WTC11 (cell line): ENCODE data around the gene KRTAP9-6. TPM values are rescaled to one million over a fixed set of nuclear protein-coding genes. Genes with fewer than 3 reads are reported as not detected.
"Not testable (repeated sequence)": the region's sequence is repeated elsewhere in the genome, so short reads cannot be mapped to it uniquely, and the experiment has no call there.

Experiments
- ATAC-seq: fragments of 200-7000 bp; cut with Tn5 transposase; 2 replicates; pipeline ENCODE4 v1.10.0; 2021; ENCODE audit warnings: mild to moderate bottlenecking, moderate library complexity
- CTCF ChIA-PET: fragments of 300-600 bp; sonication (Branson Sonifier 250); formaldehyde crosslinking; loops from one replicate; lab custom pipeline; 2021; ENCODE audit warnings: antibody characterized with exemption; lab: Charles Lee
- POLR2A ChIA-PET: fragments of 350-600 bp; sonication (Branson Sonifier 250); formaldehyde crosslinking; loops from one replicate; lab custom pipeline; 2021; ENCODE audit warnings: antibody characterized with exemption; lab: Charles Lee
- DNase-seq: peaks from one replicate; pipeline ENCODE4 v3.0.0; 2021; ENCODE audit warnings: low spot score
- H3K27ac Mint-ChIP-seq: 2 replicates; pipeline ENCODE4 v1.8.0; 2021; ENCODE audit warnings: mixed read lengths
- H3K27me3 Mint-ChIP-seq: 2 replicates; pipeline ENCODE4 v1.8.0; 2021; ENCODE audit warnings: low read depth, mild to moderate bottlenecking, moderate library complexity, mixed read lengths
- H3K36me3 Mint-ChIP-seq: 2 replicates; pipeline ENCODE4 v1.8.0; 2021; ENCODE audit warnings: mixed read lengths
- H3K4me1 Mint-ChIP-seq: 2 replicates; pipeline ENCODE4 v1.8.0; 2022; ENCODE audit warnings: mixed read lengths
- H3K4me3 Mint-ChIP-seq: 2 replicates; pipeline ENCODE4 v1.8.0; 2021; ENCODE audit warnings: mild to moderate bottlenecking, moderate library complexity, mixed read lengths
- H3K9me3 Mint-ChIP-seq: 2 replicates; pipeline ENCODE4 v1.8.0; 2021; ENCODE audit warnings: mixed read lengths
- ELF4 ChIP-seq: sonication (generic); formaldehyde crosslinking; IDR thresholded peaks from 2 replicates; pipeline ENCODE4 v1.8.1; 2022; ENCODE audit warnings: low read depth, mild to moderate bottlenecking, moderate library complexity, missing genetic modification reagents
- FOXJ3 ChIP-seq: sonication (generic); formaldehyde crosslinking; IDR thresholded peaks from 2 replicates; pipeline ENCODE4 v1.9.0; 2021; ENCODE audit warnings: missing genetic modification reagents, mild to moderate bottlenecking, borderline replicate concordance
- GRHL2 ChIP-seq: fragments of 250-450 bp; sonication (Bioruptor Pico); IDR thresholded peaks from 2 replicates; pipeline ENCODE4 v1.8.0; 2022; ENCODE audit warnings: mild to moderate bottlenecking, moderate library complexity; ENCODE audit not compliant: insufficient replicate concordance, severe bottlenecking
- JAZF1 ChIP-seq: fragments of 250-450 bp; sonication (Bioruptor Pico); IDR thresholded peaks from 2 replicates; pipeline ENCODE4 v1.9.0; 2021; ENCODE audit warnings: moderate library complexity, mild to moderate bottlenecking, inconsistent platforms
- RORB ChIP-seq: fragments of 250-450 bp; sonication (Bioruptor Pico); IDR thresholded peaks from 2 replicates; pipeline ENCODE4 v1.9.0; 2021; ENCODE audit warnings: mild to moderate bottlenecking
- SMAD4 ChIP-seq: sonication (generic); formaldehyde crosslinking; IDR thresholded peaks from 2 replicates; pipeline ENCODE4 v1.8.0; 2022; ENCODE audit warnings: mild to moderate bottlenecking, missing genetic modification reagents
- SOX15 ChIP-seq: fragments of 250-450 bp; sonication (Bioruptor Pico); IDR thresholded peaks from 2 replicates; pipeline ENCODE4 v1.9.0; 2021; ENCODE audit warnings: mild to moderate bottlenecking
- TEAD1 ChIP-seq: sonication (generic); formaldehyde crosslinking; IDR thresholded peaks from 2 replicates; pipeline ENCODE4 v1.8.0; 2022; ENCODE audit warnings: mild to moderate bottlenecking, missing genetic modification reagents
- ZNF263 ChIP-seq: sonication (generic); formaldehyde crosslinking; IDR thresholded peaks from 2 replicates; pipeline ENCODE4 v1.8.1; 2022; ENCODE audit warnings: low read depth, mild to moderate bottlenecking, moderate library complexity, missing genetic modification reagents
- ZNF317 ChIP-seq: sonication (generic); formaldehyde crosslinking; IDR thresholded peaks from 2 replicates; pipeline ENCODE4 v1.8.1; 2023; ENCODE audit warnings: low read depth, mild to moderate bottlenecking, moderate library complexity, missing genetic modification reagents, borderline replicate concordance
- ZNF396 ChIP-seq: fragments of 250-450 bp; sonication (Bioruptor Pico); IDR thresholded peaks from 2 replicates; pipeline ENCODE4 v1.8.0; 2021; ENCODE audit warnings: mild to moderate bottlenecking, moderate library complexity, borderline replicate concordance
- total RNA-seq: library from RNA; stranded (reverse); gene quantifications from 3 replicates; pipeline ENCODE4 v1.2.3, GENCODE V29; 2021
- TF ChIP-seq, protein P1 (sequence below): sonication (generic); formaldehyde crosslinking; IDR thresholded peaks from 2 replicates; pipeline ENCODE4 v1.8.0; 2023; ENCODE audit warnings: mild to moderate bottlenecking, missing genetic modification reagents
- TF ChIP-seq, protein P2 (sequence below): fragments of 250-450 bp; sonication (Bioruptor Pico); IDR thresholded peaks from 2 replicates; pipeline ENCODE4 v2.1.2; 2022; ENCODE audit warnings: mild to moderate bottlenecking, moderate library complexity
- TF ChIP-seq, protein P3 (sequence below): sonication (generic); formaldehyde crosslinking; IDR thresholded peaks from 2 replicates; pipeline ENCODE4 v1.8.1; 2023; ENCODE audit warnings: mild to moderate bottlenecking, missing genetic modification reagents
- TF ChIP-seq, protein P4 (sequence below): sonication (generic); formaldehyde crosslinking; conservative IDR thresholded peaks from 2 replicates; pipeline ENCODE4 v1.8.1; 2023; ENCODE audit warnings: mild to moderate bottlenecking, low read depth, missing genetic modification reagents, moderate library complexity
- TF ChIP-seq, protein P5 (sequence below): sonication (generic); formaldehyde crosslinking; conservative IDR thresholded peaks from 2 replicates; pipeline ENCODE4 v1.8.1; 2022; ENCODE audit warnings: mild to moderate bottlenecking, missing genetic modification reagents
- TF ChIP-seq, protein P6 (sequence below): fragments of 250-450 bp; sonication (Bioruptor Pico); IDR thresholded peaks from 2 replicates; pipeline ENCODE4 v1.9.0; 2021; ENCODE audit warnings: mild to moderate bottlenecking, borderline replicate concordance

KRTAP9-6 gene
- total RNA-seq, 1 experiment from 2014 or later, result not detected

DNA sequence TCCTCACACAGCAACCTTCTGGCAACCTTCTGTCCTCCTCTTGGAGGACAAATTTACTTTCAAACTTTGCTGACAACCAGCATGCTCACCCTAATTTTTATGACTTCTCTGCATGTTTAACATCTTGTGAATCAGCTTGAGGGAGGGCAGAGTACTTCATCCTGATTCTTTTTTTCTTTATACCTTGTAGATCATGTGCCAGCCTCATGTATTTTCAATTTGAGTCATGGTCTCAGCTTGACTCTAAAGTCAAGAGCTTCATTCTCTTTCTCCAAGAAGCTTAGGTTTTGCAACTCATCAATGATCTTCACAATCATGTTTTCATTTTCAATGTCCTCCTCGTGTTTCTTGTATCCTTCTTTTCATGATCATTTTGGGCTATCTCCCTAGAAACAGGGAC is 6.7 kb downstream of the KRTAP9-6 start:
- no peak overlapping the region for H3K4me3 Mint-ChIP-seq
- no peaks in the 10 kb centered on the region for H3K36me3 Mint-ChIP-seq
- CTCF ChIA-PET, result no interaction called here
- H3K4me1 Mint-ChIP-seq, result peaks cover 8% of the 10 kb centered on the region; the same call in 1 of the 2 replicates
- TF ChIP-seq ZNF396 (CRISPR knock-in tag) (no peak), JAZF1 (CRISPR knock-in tag) (no peak), SMAD4 (CRISPR knock-in tag) (no peak), RORB (CRISPR knock-in tag) (no peak), SOX15 (no peak), TEAD1 (CRISPR knock-in tag) (no peak), ZNF317 (no peak)
- TF ChIP-seq, protein P1, sequence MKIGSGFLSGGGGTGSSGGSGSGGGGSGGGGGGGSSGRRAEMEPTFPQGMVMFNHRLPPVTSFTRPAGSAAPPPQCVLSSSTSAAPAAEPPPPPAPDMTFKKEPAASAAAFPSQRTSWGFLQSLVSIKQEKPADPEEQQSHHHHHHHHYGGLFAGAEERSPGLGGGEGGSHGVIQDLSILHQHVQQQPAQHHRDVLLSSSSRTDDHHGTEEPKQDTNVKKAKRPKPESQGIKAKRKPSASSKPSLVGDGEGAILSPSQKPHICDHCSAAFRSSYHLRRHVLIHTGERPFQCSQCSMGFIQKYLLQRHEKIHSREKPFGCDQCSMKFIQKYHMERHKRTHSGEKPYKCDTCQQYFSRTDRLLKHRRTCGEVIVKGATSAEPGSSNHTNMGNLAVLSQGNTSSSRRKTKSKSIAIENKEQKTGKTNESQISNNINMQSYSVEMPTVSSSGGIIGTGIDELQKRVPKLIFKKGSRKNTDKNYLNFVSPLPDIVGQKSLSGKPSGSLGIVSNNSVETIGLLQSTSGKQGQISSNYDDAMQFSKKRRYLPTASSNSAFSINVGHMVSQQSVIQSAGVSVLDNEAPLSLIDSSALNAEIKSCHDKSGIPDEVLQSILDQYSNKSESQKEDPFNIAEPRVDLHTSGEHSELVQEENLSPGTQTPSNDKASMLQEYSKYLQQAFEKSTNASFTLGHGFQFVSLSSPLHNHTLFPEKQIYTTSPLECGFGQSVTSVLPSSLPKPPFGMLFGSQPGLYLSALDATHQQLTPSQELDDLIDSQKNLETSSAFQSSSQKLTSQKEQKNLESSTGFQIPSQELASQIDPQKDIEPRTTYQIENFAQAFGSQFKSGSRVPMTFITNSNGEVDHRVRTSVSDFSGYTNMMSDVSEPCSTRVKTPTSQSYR (CRISPR knock-in tag), result no peak
- TF ChIP-seq, protein P2, sequence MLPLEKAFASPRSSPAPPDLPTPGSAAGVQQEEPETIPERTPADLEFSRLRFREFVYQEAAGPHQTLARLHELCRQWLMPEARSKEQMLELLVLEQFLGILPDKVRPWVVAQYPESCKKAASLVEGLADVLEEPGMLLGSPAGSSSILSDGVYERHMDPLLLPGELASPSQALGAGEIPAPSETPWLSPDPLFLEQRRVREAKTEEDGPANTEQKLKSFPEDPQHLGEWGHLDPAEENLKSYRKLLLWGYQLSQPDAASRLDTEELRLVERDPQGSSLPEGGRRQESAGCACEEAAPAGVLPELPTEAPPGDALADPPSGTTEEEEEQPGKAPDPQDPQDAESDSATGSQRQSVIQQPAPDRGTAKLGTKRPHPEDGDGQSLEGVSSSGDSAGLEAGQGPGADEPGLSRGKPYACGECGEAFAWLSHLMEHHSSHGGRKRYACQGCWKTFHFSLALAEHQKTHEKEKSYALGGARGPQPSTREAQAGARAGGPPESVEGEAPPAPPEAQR (CRISPR knock-in tag), result no peak
- TF ChIP-seq, protein P3, sequence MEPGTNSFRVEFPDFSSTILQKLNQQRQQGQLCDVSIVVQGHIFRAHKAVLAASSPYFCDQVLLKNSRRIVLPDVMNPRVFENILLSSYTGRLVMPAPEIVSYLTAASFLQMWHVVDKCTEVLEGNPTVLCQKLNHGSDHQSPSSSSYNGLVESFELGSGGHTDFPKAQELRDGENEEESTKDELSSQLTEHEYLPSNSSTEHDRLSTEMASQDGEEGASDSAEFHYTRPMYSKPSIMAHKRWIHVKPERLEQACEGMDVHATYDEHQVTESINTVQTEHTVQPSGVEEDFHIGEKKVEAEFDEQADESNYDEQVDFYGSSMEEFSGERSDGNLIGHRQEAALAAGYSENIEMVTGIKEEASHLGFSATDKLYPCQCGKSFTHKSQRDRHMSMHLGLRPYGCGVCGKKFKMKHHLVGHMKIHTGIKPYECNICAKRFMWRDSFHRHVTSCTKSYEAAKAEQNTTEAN (CRISPR knock-in tag), result no peak
- H3K9me3 Mint-ChIP-seq, result no peaks in the 10 kb centered on the region
- H3K27me3 Mint-ChIP-seq, result no peaks in the 10 kb centered on the region
- ATAC-seq (no peak), DNase-seq (no peak)
- POLR2A ChIA-PET, result no interaction called here
- no peak overlapping the region for H3K27ac Mint-ChIP-seq

DNA sequence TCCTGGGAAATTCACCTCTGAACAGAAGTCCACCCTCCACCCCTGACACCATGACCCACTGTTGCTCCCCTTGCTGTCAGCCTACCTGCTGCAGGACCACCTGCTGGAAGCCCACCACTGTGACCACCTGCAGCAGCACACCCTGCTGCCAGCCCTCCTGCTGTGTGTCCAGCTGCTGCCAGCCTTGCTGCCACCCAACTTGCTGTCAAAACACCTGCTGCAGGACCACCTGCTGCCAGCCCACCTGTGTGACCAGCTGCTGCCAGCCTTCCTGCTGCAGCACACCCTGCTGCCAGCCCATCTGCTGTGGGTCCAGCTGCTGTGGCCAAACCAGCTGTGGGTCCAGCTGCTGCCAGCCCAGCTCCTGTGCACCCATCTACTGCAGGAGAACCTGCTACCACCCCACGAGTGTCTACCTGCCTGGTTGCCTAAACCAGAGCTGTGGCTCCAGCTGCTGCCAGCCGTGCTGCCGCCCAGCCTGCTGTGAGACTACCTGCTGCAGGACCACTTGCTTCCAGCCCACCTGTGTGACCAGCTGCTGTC is 10.5 kb downstream of the KRTAP9-6 start, which contains the start of gene KRTAP9-7:
Gene KRTAP9-7, plus strand, starts transcription at position 51 of the 543 bp plus-strand sequence. Its CDS starts 0 bp downstream, at position 51.
- POLR2A ChIA-PET, H3K4me1 Mint-ChIP-seq, H3K27me3 Mint-ChIP-seq, H3K27ac Mint-ChIP-seq, H3K36me3 Mint-ChIP-seq, DNase-seq, H3K4me3 Mint-ChIP-seq, ATAC-seq: not testable (repeated sequence)
- peaks cover 10% of the 10 kb centered on the region for H3K9me3 Mint-ChIP-seq
- CTCF ChIA-PET, result interaction anchor here (1.3 kb wide), 1 partner anchor 47 kb away, joined by 3 read pairs; no protein-coding TSS in a partner anchor

DNA sequence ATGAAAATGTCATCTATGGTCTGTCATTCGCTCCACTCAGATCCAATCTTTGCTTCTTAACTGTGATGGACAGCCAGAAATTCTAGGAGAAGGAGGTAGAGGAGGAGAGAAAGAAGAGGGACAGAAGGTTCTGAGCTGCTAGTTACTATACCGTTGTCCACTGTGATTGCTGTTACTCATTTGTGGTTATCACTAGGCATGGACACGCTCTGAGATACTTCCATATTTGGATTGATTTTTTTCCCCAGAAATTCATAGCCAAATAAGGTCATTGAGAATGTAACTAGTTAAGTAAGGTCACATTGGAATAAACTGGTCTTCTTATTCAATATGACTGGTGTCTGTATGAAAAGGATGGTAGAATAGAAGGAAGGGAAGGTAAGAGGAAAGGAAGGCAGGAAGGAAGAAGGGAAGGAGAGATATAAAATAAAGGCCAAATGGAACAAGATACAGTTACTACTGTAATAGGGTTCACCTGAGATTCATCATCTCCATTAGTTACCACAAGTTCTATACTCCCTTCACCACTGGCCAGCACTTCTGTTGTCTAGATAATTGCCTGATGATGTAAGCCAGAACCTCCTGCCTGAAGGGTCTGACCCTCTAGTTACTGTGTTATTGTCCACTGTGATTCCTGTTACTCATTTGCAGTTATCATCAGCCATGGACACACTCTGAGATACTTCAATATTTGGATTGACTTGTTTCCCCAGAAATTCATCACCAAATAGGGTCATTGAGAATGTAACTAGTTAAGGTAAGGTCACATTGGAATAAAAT is 13.2 kb downstream of the KRTAP9-6 start:
- ChIA-PET POLR2A (no interaction called here), CTCF (no interaction called here)
- Mint-ChIP-seq H3K27me3 (no peaks in the 10 kb centered on the region), H3K4me3 (no peak overlapping the region), H3K4me1 (peaks cover 3% of the 10 kb centered on the region), H3K27ac (no peak overlapping the region), H3K9me3 (peaks cover 13% of the 10 kb centered on the region), H3K36me3 (no peaks in the 10 kb centered on the region)
- DNase-seq (no peak), ATAC-seq (no peak)
- TF ChIP-seq ELF4 (CRISPR knock-in tag) (no peak), ZNF263 (CRISPR knock-in tag) (no peak), FOXJ3 (CRISPR knock-in tag) (no peak), TEAD1 (CRISPR knock-in tag) (no peak), GRHL2 (CRISPR knock-in tag) (no peak)
- TF ChIP-seq, protein P4, sequence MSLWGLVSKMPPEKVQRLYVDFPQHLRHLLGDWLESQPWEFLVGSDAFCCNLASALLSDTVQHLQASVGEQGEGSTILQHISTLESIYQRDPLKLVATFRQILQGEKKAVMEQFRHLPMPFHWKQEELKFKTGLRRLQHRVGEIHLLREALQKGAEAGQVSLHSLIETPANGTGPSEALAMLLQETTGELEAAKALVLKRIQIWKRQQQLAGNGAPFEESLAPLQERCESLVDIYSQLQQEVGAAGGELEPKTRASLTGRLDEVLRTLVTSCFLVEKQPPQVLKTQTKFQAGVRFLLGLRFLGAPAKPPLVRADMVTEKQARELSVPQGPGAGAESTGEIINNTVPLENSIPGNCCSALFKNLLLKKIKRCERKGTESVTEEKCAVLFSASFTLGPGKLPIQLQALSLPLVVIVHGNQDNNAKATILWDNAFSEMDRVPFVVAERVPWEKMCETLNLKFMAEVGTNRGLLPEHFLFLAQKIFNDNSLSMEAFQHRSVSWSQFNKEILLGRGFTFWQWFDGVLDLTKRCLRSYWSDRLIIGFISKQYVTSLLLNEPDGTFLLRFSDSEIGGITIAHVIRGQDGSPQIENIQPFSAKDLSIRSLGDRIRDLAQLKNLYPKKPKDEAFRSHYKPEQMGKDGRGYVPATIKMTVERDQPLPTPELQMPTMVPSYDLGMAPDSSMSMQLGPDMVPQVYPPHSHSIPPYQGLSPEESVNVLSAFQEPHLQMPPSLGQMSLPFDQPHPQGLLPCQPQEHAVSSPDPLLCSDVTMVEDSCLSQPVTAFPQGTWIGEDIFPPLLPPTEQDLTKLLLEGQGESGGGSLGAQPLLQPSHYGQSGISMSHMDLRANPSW (CRISPR knock-in tag), result no peak
- TF ChIP-seq, protein P5, sequence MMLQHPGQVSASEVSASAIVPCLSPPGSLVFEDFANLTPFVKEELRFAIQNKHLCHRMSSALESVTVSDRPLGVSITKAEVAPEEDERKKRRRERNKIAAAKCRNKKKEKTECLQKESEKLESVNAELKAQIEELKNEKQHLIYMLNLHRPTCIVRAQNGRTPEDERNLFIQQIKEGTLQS (CRISPR knock-in tag), result no peak
- TF ChIP-seq, protein P6, sequence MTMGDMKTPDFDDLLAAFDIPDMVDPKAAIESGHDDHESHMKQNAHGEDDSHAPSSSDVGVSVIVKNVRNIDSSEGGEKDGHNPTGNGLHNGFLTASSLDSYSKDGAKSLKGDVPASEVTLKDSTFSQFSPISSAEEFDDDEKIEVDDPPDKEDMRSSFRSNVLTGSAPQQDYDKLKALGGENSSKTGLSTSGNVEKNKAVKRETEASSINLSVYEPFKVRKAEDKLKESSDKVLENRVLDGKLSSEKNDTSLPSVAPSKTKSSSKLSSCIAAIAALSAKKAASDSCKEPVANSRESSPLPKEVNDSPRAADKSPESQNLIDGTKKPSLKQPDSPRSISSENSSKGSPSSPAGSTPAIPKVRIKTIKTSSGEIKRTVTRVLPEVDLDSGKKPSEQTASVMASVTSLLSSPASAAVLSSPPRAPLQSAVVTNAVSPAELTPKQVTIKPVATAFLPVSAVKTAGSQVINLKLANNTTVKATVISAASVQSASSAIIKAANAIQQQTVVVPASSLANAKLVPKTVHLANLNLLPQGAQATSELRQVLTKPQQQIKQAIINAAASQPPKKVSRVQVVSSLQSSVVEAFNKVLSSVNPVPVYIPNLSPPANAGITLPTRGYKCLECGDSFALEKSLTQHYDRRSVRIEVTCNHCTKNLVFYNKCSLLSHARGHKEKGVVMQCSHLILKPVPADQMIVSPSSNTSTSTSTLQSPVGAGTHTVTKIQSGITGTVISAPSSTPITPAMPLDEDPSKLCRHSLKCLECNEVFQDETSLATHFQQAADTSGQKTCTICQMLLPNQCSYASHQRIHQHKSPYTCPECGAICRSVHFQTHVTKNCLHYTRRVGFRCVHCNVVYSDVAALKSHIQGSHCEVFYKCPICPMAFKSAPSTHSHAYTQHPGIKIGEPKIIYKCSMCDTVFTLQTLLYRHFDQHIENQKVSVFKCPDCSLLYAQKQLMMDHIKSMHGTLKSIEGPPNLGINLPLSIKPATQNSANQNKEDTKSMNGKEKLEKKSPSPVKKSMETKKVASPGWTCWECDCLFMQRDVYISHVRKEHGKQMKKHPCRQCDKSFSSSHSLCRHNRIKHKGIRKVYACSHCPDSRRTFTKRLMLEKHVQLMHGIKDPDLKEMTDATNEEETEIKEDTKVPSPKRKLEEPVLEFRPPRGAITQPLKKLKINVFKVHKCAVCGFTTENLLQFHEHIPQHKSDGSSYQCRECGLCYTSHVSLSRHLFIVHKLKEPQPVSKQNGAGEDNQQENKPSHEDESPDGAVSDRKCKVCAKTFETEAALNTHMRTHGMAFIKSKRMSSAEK (CRISPR knock-in tag), result no peak
